Measurements from ENCODE around the gene NDUFV1.

DNA sequence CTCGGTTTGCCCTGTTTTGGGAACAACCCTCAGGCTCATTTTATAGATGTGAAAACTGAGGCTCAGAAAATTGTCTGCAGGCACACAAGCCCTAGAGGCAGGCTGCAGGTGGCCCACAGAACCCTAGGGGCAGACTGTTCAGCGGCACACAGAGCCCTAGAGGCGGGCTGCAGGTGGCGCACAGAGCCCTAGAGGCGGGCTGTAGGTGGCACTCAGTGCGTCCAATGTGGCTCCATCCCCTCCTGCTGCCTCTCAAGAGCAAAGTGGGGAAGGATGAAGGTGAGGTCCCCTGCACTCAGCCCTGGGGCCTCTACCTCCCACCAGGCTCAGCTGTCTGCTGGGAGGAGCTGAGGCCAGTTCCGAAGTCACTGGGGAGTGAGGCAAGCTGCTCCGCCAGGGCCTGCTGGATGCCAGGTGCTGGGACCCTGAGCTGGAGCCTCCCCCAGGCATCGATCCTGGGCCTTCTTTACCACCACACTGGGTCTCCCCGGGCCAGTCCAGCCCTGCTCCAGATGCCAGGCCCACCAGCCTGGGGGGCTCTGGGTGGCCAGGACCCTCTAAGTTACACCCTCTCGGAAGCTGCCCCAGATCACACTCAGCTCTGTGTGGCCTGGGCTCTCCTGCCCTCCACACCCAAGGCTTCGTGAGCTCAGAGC lies 41.5 kb downstream of the NDUFV1 start:
- TF ChIP-seq, protein P1, sequence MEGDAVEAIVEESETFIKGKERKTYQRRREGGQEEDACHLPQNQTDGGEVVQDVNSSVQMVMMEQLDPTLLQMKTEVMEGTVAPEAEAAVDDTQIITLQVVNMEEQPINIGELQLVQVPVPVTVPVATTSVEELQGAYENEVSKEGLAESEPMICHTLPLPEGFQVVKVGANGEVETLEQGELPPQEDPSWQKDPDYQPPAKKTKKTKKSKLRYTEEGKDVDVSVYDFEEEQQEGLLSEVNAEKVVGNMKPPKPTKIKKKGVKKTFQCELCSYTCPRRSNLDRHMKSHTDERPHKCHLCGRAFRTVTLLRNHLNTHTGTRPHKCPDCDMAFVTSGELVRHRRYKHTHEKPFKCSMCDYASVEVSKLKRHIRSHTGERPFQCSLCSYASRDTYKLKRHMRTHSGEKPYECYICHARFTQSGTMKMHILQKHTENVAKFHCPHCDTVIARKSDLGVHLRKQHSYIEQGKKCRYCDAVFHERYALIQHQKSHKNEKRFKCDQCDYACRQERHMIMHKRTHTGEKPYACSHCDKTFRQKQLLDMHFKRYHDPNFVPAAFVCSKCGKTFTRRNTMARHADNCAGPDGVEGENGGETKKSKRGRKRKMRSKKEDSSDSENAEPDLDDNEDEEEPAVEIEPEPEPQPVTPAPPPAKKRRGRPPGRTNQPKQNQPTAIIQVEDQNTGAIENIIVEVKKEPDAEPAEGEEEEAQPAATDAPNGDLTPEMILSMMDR (IDR thresholded peaks at IDR 0.05) = no peak
- TF ChIP-seq SMC3 (IDR thresholded peaks at IDR 0.05; ENCODE audit: low read depth, low read length) (no peak), JUND (IDR thresholded peaks at IDR 0.05) (no peak), SIN3A (IDR thresholded peaks at IDR 0.05; ENCODE audit: borderline replicate concordance, low read depth, low read length) (no peak), TAF1 (IDR thresholded peaks at IDR 0.05; ENCODE audit: borderline replicate concordance, low read depth, low read length) (no peak), RXRA (IDR thresholded peaks at IDR 0.05; ENCODE audit: borderline replicate concordance, low read depth) (no peak)
- TF ChIP-seq, protein P2, sequence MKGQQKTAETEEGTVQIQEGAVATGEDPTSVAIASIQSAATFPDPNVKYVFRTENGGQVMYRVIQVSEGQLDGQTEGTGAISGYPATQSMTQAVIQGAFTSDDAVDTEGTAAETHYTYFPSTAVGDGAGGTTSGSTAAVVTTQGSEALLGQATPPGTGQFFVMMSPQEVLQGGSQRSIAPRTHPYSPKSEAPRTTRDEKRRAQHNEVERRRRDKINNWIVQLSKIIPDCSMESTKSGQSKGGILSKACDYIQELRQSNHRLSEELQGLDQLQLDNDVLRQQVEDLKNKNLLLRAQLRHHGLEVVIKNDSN (IDR thresholded peaks at IDR 0.05; ENCODE audit: borderline replicate concordance, low read depth) = no peak
